SK-N-SH (cell line): Measurements from ENCODE around the gene CEP112. TPM values are rescaled to one million over a fixed set of nuclear protein-coding genes. Genes with fewer than 3 reads are reported as not detected.

Experiments
- CTCF ChIA-PET: fragments of 300-600, 350-600 bp; formaldehyde crosslinking; extraction: SDS; loops from one replicate; lab custom pipeline; 2021; lab: Yijun Ruan, JAX
- POLR2A ChIA-PET: fragments of 350-600 bp; sonication (Branson Sonifier 250); formaldehyde crosslinking; extraction: SDS; loops from one replicate; lab custom pipeline; 2020; ENCODE audit warnings: antibody characterized with exemption, inconsistent platforms; lab: Yijun Ruan, JAX
- DNase-seq: peaks from one replicate; pipeline ENCODE4 v3.0.0; 2012
- H2AFZ ChIP-seq: fragments of 200-600 bp; sonication (generic); 2 replicates; pipeline ENCODE4 v1.8.1; 2016; ENCODE audit warnings: antibody characterized with exemption, mild to moderate bottlenecking, low read depth
- H3F3A ChIP-seq: fragments of 200-600 bp; sonication (generic); replicated peaks from 2 replicates; pipeline ENCODE3; 2016; ENCODE audit warnings: antibody characterized with exemption, mild to moderate bottlenecking; ENCODE audit not compliant: insufficient read depth
- H3K27ac ChIP-seq, 2 experiments: fragments of 200-500 bp in 1 of 2; fragments of 200-600 bp in 1 of 2; sonication (Bioruptor generic) in 1 of 2; sonication (generic), shearing (Covaris generic) in 1 of 2; 2 replicates each; pipeline versions ENCODE4 v1.5.1 to v1.6.1; 2014 to 2016; ENCODE audit warnings: low read depth in 2 of 2, inconsistent platforms in 1 of 2, low read length in 1 of 2, mild to moderate bottlenecking in 1 of 2, mixed read lengths in 1 of 2
- H3K27me3 ChIP-seq: fragments of 200-600 bp; sonication (generic), shearing (Covaris generic); 2 replicates; pipeline ENCODE4 v1.6.1; 2016; ENCODE audit warnings: mixed run types; ENCODE audit not compliant: insufficient read depth
- H3K36me3 ChIP-seq, 2 experiments: fragments of 200-500 bp in 1 of 2; fragments of 200-600 bp in 1 of 2; sonication (Bioruptor generic) in 1 of 2; sonication (generic) in 1 of 2; replicated peaks in 1 of 2; 2 replicates each; pipeline versions ENCODE3 to v1.5.1; 2014 to 2016; ENCODE audit warnings: low read length in 1 of 2, mild to moderate bottlenecking in 1 of 2; ENCODE audit not compliant: insufficient read depth in 2 of 2, control insufficient read depth in 1 of 2
- H3K4me1 ChIP-seq, 2 experiments: fragments of 200-500 bp in 1 of 2; fragments of 200-600 bp in 1 of 2; sonication (Bioruptor generic) in 1 of 2; sonication (generic), shearing (Covaris generic) in 1 of 2; 2 replicates each; pipeline versions ENCODE4 v1.5.1 to v1.6.1; 2014 to 2016; ENCODE audit warnings: low read depth in 1 of 2, low read length in 1 of 2, mixed run types in 1 of 2; ENCODE audit not compliant: insufficient read depth in 2 of 2, control insufficient read depth in 1 of 2
- H3K4me2 ChIP-seq: fragments of 200-600 bp; sonication (generic), shearing (Covaris generic); 2 replicates; pipeline ENCODE4 v1.6.1; 2017; ENCODE audit warnings: mixed run types
- H3K4me3 ChIP-seq, 2 experiments: fragments of 200-500 bp in 1 of 2; fragments of 200-600 bp in 1 of 2; sonication (Bioruptor generic) in 1 of 2; sonication (generic), shearing (Covaris generic) in 1 of 2; 2 replicates each; pipeline versions ENCODE4 v1.5.1 to v1.8.1; 2014 to 2016; ENCODE audit warnings: low read depth in 2 of 2, inconsistent platforms in 1 of 2, low read length in 1 of 2, mild to moderate bottlenecking in 1 of 2, mixed read lengths in 1 of 2, moderate library complexity in 1 of 2
- H3K79me2 ChIP-seq: fragments of 200-600 bp; sonication (generic); 2 replicates; pipeline ENCODE4 v1.8.1; 2017; ENCODE audit warnings: mild to moderate bottlenecking; ENCODE audit not compliant: insufficient read depth
- H3K9ac ChIP-seq: fragments of 200-600 bp; sonication (generic); 2 replicates; pipeline ENCODE4 v1.6.1; 2017; ENCODE audit warnings: mixed run types
- H3K9me2 ChIP-seq: fragments of 200-600 bp; sonication (generic); 2 replicates; pipeline ENCODE4 v1.6.1; 2017; ENCODE audit warnings: mixed run types
- H3K9me3 ChIP-seq: fragments of 200-600 bp; sonication (generic); 2 replicates; pipeline ENCODE4 v1.6.1; 2017; ENCODE audit warnings: mixed run types, mild to moderate bottlenecking, moderate library complexity
- H4K20me1 ChIP-seq: fragments of 200-600 bp; sonication (generic); 2 replicates; pipeline ENCODE4 v1.6.1; 2017; ENCODE audit warnings: mild to moderate bottlenecking, mixed run types; ENCODE audit not compliant: insufficient read depth
- CHD2 ChIP-seq: fragments of 150-350 bp; IDR thresholded peaks from 2 replicates; pipeline ENCODE4 v1.6.1; 2018; ENCODE audit warnings: low read length; ENCODE audit not compliant: partially characterized antibody
- FOSL2 ChIP-seq: IDR thresholded peaks from 2 replicates; pipeline ENCODE4 v1.4.0; 2012; ENCODE audit warnings: low read depth, mild to moderate bottlenecking, moderate library complexity, borderline replicate concordance
- FOXJ3 ChIP-seq: sonication (generic); formaldehyde crosslinking; IDR thresholded peaks from 2 replicates; pipeline ENCODE4 v1.5.1; 2020; ENCODE audit warnings: mild to moderate bottlenecking, missing genetic modification reagents
- FOXM1 ChIP-seq: IDR thresholded peaks from 2 replicates; pipeline ENCODE4 v1.4.0; 2012; ENCODE audit warnings: low read depth, mild to moderate bottlenecking
- NRF1 ChIP-seq: IDR thresholded peaks from 2 replicates; pipeline ENCODE4 v1.6.1; 2012; ENCODE audit warnings: low read depth, mild to moderate bottlenecking, low read length
- POLR2AphosphoS5 ChIP-seq: IDR thresholded peaks from 2 replicates; pipeline ENCODE4 v1.6.1; 2012; ENCODE audit warnings: low read depth, low read length
- RAD21 ChIP-seq: IDR thresholded peaks from 2 replicates; pipeline ENCODE4 v1.6.1; 2012; ENCODE audit warnings: mild to moderate bottlenecking, low read length
- RCOR1 ChIP-seq: fragments of 150-350 bp; IDR thresholded peaks from 2 replicates; pipeline ENCODE4 v1.6.1; 2017; ENCODE audit warnings: antibody characterized with exemption, low read length
- SIN3A ChIP-seq: IDR thresholded peaks from 2 replicates; pipeline ENCODE4 v1.6.1; 2012; ENCODE audit warnings: low read depth, mild to moderate bottlenecking, low read length, moderate library complexity, borderline replicate concordance
- SMC3 ChIP-seq: IDR thresholded peaks from 2 replicates; pipeline ENCODE4 v1.6.1; 2012; ENCODE audit warnings: low read depth, low read length, improper control_type of control experiment
- TAF1 ChIP-seq: IDR thresholded peaks from 2 replicates; pipeline ENCODE4 v1.6.1; 2012; ENCODE audit warnings: low read depth, mild to moderate bottlenecking, low read length, moderate library complexity, borderline replicate concordance
- TEAD4 ChIP-seq: IDR thresholded peaks from 2 replicates; pipeline ENCODE4 v1.4.0; 2012; ENCODE audit warnings: mild to moderate bottlenecking, borderline replicate concordance; ENCODE audit not compliant: insufficient read depth
- WGBS: methylation state at CpG from one replicate; pipeline ENCODE4 v1.1.6; 2017; ENCODE audit warnings: low lambda C conversion rate; 5-methylcytosine and 5-hydroxymethylcytosine counted together
- polyA plus RNA-seq, 3 experiments: library from polyadenylated mRNA; depleted of rRNA; stranded (reverse); fragments of >200 nt; gene quantifications; 2 replicates each; pipeline ENCODE4 v1.2.3, GENCODE V29; 2012
- TF ChIP-seq, protein P1 (sequence below): IDR thresholded peaks from 2 replicates; pipeline ENCODE4 v1.6.1; 2012; ENCODE audit warnings: mild to moderate bottlenecking, low read depth, low read length, moderate library complexity
- TF ChIP-seq, protein P2 (sequence below): fragments of 150-350 bp; IDR thresholded peaks from 2 replicates; pipeline ENCODE4 v1.6.1; 2016; ENCODE audit warnings: mild to moderate bottlenecking, low read depth, low read length
- TF ChIP-seq, protein P3 (sequence below): IDR thresholded peaks from 2 replicates; pipeline ENCODE4 v1.4.0; 2012; ENCODE audit warnings: low read depth
- TF ChIP-seq, protein P4 (sequence below): fragments of 200-600 bp; sonication (generic); IDR thresholded peaks from 2 replicates; pipeline ENCODE4 v1.6.1; 2017; ENCODE audit warnings: antibody characterized with exemption, mild to moderate bottlenecking, moderate library complexity
- TF ChIP-seq, protein P5 (sequence below): fragments of 150-350 bp; IDR thresholded peaks from 2 replicates; pipeline ENCODE4 v1.6.1; 2017; ENCODE audit warnings: antibody characterized with exemption, low read length, low read depth, borderline replicate concordance

The CEP112 gene
- polyA plus RNA-seq, 1 of the 3 experiments (the other 2 are of a cell fraction): 7.9 TPM

DNA sequence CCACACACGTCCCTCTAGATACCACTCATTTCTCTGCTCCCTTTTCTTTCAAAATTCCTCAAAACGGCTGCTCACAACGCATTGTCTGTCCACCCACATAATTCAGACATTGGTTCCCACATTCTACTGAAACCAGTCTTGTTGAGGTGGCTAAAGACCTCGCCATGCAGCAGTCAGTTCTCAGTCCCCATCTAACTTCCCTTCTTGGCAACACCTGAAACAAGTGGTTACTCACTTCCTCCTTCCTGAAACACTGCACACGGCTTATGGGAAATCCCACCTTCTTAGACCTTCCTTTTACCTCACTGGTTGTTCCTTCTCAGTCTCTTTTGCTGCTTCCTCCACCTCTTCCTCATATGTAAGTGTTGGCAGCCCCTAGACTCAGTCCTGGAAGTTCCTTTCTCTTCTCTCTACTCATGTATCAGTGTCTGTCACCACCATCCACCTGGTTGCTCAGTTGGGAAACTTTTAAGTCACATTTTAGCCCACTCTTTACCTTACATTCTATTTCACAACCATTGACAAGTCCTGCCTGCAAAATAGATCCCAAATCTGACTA lies 277.1 kb downstream of the CEP112 start:
- Histone ChIP-seq H3K36me3 (no peaks in the 10 kb centered on the region), H3K27me3 (no peaks in the 10 kb centered on the region), H3K4me3 (no peak overlapping the region), H3K9me2 (no peaks in the 10 kb centered on the region), H3K4me1 (no peaks in the 10 kb centered on the region; a peak in 1 of 4 replicates), H2AFZ (no peak overlapping the region), H3K9ac (no peak overlapping the region), H3K79me2 (no peaks in the 10 kb centered on the region)
- POLR2A ChIA-PET: no interaction called here
- WGBS: 91% methylated on average over 5 of the region's 5 CpGs
- TF ChIP-seq CHD2 (no peak), RAD21 (no peak), TAF1 (no peak)
- TF ChIP-seq, protein P1, sequence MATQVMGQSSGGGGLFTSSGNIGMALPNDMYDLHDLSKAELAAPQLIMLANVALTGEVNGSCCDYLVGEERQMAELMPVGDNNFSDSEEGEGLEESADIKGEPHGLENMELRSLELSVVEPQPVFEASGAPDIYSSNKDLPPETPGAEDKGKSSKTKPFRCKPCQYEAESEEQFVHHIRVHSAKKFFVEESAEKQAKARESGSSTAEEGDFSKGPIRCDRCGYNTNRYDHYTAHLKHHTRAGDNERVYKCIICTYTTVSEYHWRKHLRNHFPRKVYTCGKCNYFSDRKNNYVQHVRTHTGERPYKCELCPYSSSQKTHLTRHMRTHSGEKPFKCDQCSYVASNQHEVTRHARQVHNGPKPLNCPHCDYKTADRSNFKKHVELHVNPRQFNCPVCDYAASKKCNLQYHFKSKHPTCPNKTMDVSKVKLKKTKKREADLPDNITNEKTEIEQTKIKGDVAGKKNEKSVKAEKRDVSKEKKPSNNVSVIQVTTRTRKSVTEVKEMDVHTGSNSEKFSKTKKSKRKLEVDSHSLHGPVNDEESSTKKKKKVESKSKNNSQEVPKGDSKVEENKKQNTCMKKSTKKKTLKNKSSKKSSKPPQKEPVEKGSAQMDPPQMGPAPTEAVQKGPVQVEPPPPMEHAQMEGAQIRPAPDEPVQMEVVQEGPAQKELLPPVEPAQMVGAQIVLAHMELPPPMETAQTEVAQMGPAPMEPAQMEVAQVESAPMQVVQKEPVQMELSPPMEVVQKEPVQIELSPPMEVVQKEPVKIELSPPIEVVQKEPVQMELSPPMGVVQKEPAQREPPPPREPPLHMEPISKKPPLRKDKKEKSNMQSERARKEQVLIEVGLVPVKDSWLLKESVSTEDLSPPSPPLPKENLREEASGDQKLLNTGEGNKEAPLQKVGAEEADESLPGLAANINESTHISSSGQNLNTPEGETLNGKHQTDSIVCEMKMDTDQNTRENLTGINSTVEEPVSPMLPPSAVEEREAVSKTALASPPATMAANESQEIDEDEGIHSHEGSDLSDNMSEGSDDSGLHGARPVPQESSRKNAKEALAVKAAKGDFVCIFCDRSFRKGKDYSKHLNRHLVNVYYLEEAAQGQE: no peak
- TF ChIP-seq, protein P2, sequence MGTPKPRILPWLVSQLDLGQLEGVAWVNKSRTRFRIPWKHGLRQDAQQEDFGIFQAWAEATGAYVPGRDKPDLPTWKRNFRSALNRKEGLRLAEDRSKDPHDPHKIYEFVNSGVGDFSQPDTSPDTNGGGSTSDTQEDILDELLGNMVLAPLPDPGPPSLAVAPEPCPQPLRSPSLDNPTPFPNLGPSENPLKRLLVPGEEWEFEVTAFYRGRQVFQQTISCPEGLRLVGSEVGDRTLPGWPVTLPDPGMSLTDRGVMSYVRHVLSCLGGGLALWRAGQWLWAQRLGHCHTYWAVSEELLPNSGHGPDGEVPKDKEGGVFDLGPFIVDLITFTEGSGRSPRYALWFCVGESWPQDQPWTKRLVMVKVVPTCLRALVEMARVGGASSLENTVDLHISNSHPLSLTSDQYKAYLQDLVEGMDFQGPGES: no peak
- TF ChIP-seq, all 33 proteins: peak for 0
- peaks cover 5% of the 10 kb centered on the region; the same call in 1 of the 2 replicates for H3K9me3 ChIP-seq
- CTCF ChIA-PET: no interaction called here
- H3K4me2 ChIP-seq: no peak overlapping the region
- H3F3A ChIP-seq: no peaks in the 10 kb centered on the region
- no peak overlapping the region for H3K27ac ChIP-seq
- no peak for DNase-seq
- H4K20me1 ChIP-seq: no peaks in the 10 kb centered on the region

DNA sequence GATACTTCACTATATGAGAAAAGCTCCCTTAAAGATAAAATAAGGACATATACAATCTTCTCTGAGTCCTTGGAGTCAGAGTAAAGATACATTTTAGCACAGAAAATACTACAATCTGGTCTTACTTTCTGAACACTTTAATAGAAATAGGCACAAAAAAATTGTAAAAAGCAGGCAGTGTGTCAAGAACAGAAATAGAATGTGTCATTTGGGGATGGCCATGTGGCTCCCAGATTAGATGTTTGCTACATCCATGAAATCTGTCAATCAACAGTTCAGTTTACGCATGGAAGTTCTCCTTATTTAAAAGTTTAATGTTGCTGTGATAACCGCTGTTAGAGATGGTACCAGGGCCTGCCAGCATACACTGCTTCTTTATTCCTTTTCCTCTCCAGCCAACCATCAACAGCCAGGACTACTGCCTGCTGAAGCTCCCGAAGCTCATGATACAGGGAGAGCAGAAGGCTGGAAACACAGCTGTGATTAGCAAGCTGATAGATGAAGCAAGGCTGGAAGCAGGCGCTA lies 278.5 kb downstream of the CEP112 start:
- no peak overlapping the region for H3K27ac ChIP-seq
- no peaks in the 10 kb centered on the region for H3K9me2 ChIP-seq
- DNase-seq: no peak
- no peaks in the 10 kb centered on the region for H3F3A ChIP-seq
- peaks cover 5% of the 10 kb centered on the region; the same call in 1 of the 2 replicates for H3K9me3 ChIP-seq
- H3K4me2 ChIP-seq: no peak overlapping the region
- H3K4me3 ChIP-seq: no peak overlapping the region
- H3K27me3 ChIP-seq: no peaks in the 10 kb centered on the region
- no peaks in the 10 kb centered on the region for H3K36me3 ChIP-seq
- H4K20me1 ChIP-seq: no peaks in the 10 kb centered on the region
- POLR2A ChIA-PET: no interaction called here
- H3K79me2 ChIP-seq: no peaks in the 10 kb centered on the region
- no peak overlapping the region for H2AFZ ChIP-seq
- no peaks in the 10 kb centered on the region; a peak in 1 of 4 replicates for H3K4me1 ChIP-seq
- CTCF ChIA-PET: no interaction called here
- WGBS: 87% methylated on average over 4 of the region's 4 CpGs
- H3K9ac ChIP-seq: no peak overlapping the region
- TF ChIP-seq, protein P3, sequence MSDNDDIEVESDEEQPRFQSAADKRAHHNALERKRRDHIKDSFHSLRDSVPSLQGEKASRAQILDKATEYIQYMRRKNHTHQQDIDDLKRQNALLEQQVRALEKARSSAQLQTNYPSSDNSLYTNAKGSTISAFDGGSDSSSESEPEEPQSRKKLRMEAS: no peak
- TF ChIP-seq SMC3 (no peak), FOXM1 (no peak), POLR2AphosphoS5 (no peak), FOSL2 (no peak), SIN3A (no peak), TEAD4 (no peak), RCOR1 (no peak), FOXJ3 (CRISPR knock-in tag) (no peak), NRF1 (no peak)
- TF ChIP-seq, protein P4, sequence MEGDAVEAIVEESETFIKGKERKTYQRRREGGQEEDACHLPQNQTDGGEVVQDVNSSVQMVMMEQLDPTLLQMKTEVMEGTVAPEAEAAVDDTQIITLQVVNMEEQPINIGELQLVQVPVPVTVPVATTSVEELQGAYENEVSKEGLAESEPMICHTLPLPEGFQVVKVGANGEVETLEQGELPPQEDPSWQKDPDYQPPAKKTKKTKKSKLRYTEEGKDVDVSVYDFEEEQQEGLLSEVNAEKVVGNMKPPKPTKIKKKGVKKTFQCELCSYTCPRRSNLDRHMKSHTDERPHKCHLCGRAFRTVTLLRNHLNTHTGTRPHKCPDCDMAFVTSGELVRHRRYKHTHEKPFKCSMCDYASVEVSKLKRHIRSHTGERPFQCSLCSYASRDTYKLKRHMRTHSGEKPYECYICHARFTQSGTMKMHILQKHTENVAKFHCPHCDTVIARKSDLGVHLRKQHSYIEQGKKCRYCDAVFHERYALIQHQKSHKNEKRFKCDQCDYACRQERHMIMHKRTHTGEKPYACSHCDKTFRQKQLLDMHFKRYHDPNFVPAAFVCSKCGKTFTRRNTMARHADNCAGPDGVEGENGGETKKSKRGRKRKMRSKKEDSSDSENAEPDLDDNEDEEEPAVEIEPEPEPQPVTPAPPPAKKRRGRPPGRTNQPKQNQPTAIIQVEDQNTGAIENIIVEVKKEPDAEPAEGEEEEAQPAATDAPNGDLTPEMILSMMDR: no peak
- TF ChIP-seq, protein P5, sequence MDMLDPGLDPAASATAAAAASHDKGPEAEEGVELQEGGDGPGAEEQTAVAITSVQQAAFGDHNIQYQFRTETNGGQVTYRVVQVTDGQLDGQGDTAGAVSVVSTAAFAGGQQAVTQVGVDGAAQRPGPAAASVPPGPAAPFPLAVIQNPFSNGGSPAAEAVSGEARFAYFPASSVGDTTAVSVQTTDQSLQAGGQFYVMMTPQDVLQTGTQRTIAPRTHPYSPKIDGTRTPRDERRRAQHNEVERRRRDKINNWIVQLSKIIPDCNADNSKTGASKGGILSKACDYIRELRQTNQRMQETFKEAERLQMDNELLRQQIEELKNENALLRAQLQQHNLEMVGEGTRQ: no peak
